ENCODE measurements around the gene SEC23A. TPM values are rescaled to one million over a fixed set of nuclear protein-coding genes. Genes with fewer than 3 reads are reported as not detected.

The SEC23A gene
- total and polyA plus RNA-seq, 2 of the 13 experiments (the other 11 are each of a cell fraction or from before 2014, with no cell fraction given), result 403 to 887 TPM

DNA sequence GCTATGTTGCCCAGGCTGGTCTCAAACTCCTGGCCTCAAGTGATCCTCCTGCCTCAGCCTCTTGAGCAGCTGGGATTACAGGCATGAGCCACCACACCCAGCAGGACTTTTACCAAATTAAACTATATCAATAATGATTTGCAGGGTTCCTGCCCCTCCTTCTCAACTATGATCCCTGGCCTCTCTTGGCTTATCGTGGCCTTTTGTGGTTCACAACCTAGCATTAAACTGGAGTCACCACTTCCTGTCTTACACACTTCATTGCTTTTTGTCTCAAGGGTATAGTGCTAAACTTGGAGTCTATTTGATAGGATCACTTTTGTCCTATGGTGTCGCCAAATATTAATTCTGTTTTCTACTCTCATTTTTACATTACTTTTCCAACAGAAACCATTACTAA lies 64.5 kb downstream of the SEC23A start:
- CTCF ChIA-PET (ENCODE audit: low intra/inter-chr PET ratio, low total read pairs), result no interaction called here

DNA sequence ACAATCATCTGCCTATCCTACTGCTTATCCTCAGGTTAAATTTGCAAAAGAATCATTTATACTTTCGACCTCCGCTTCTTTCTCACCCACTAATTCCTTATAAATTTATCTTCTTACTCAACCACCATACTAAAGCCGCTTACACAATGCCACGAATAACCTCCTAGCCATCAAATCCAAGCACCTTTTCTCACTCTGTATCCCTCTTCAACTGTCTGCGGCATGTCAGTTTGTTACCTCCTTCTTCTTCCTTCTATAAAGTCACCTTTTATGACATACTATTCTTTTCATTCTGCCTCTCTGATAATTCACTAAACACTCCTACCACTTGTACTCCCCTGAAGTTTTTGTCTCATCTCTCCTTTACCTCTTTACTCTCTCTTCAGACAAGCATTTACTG lies 66.3 kb downstream of the SEC23A start:
- no TSS peak for BruUV-seq (replicated peaks)
- intact Hi-C loops (cut with micrococcal nuclease; ENCODE audit: unreplicated experiment) (no loop called here), in situ Hi-C loops (cut with HindIII; ENCODE audit: extremely low pct_ligation_motif_present, low pct_unique_long_range_greater_than_20kb) (no loop called here)
- no peak overlapping the region for H2AFZ ChIP-seq (ENCODE audit: low read length)
- peaks cover 40 to 92% of the 10 kb centered on the region in 2 experiments for H3K36me3 ChIP-seq (replicated peaks in 1 of 2; ENCODE audit: control insufficient read depth in 1 of 2, insufficient read depth in 2 of 2, low read length in 2 of 2)
- H4K20me1 ChIP-seq (ENCODE audit: insufficient read depth, low read length), result peaks cover 3% of the 10 kb centered on the region; the same call in 1 of the 2 replicates
- ChIA-PET CTCF (ENCODE audit: low intra/inter-chr PET ratio, low total read pairs) (no interaction called here), POLR2A (no interaction called here)
- H3K9me3 ChIP-seq (ENCODE audit: low read length), result no peaks in the 10 kb centered on the region
- ATAC-seq (no peak), DNase-seq (ENCODE audit: low spot score) (no peak), FAIRE-seq (no peak)
- H3K4me2 ChIP-seq (ENCODE audit: low read depth, low read length), result no peak overlapping the region
- no peak overlapping the region for H3K4me3 ChIP-seq (replicated peaks in 1 of 3; ENCODE audit: insufficient read depth in 1 of 3, low read depth in 2 of 3, low read length in 3 of 3)
- no peak overlapping the region for H3K9ac ChIP-seq (ENCODE audit: insufficient read depth, low read depth, low read length)
- WGBS (ENCODE audit: low lambda C conversion rate), result 98% methylated on average over 5 of the region's 5 CpGs
- no peak overlapping the region for H3K27ac ChIP-seq (ENCODE audit: extremely low read length, insufficient read depth, low read length)
- H3K27me3 ChIP-seq (ENCODE audit: control insufficient read depth in 1 of 2, insufficient read depth in 2 of 2, low read length in 2 of 2), result no peaks in the 10 kb centered on the region
- no peaks in the 10 kb centered on the region for H3K4me1 ChIP-seq (ENCODE audit: insufficient read depth, low read length)
- peaks cover 2% of the 10 kb centered on the region for H3K79me2 ChIP-seq (ENCODE audit: insufficient read depth, low read length)
- TF ChIP-seq, protein P1, sequence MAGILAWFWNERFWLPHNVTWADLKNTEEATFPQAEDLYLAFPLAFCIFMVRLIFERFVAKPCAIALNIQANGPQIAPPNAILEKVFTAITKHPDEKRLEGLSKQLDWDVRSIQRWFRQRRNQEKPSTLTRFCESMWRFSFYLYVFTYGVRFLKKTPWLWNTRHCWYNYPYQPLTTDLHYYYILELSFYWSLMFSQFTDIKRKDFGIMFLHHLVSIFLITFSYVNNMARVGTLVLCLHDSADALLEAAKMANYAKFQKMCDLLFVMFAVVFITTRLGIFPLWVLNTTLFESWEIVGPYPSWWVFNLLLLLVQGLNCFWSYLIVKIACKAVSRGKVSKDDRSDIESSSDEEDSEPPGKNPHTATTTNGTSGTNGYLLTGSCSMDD (CRISPR knock-in tag; IDR thresholded peaks at IDR 0.05), result 0 out of 2 replicates have a peak, but pooled peaks have one; percentile 55
- TF ChIP-seq, protein P2, sequence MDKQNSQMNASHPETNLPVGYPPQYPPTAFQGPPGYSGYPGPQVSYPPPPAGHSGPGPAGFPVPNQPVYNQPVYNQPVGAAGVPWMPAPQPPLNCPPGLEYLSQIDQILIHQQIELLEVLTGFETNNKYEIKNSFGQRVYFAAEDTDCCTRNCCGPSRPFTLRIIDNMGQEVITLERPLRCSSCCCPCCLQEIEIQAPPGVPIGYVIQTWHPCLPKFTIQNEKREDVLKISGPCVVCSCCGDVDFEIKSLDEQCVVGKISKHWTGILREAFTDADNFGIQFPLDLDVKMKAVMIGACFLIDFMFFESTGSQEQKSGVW (CRISPR knock-in tag; IDR thresholded peaks at IDR 0.05; ENCODE audit: borderline replicate concordance), result no peak
- TF ChIP-seq, protein P3, sequence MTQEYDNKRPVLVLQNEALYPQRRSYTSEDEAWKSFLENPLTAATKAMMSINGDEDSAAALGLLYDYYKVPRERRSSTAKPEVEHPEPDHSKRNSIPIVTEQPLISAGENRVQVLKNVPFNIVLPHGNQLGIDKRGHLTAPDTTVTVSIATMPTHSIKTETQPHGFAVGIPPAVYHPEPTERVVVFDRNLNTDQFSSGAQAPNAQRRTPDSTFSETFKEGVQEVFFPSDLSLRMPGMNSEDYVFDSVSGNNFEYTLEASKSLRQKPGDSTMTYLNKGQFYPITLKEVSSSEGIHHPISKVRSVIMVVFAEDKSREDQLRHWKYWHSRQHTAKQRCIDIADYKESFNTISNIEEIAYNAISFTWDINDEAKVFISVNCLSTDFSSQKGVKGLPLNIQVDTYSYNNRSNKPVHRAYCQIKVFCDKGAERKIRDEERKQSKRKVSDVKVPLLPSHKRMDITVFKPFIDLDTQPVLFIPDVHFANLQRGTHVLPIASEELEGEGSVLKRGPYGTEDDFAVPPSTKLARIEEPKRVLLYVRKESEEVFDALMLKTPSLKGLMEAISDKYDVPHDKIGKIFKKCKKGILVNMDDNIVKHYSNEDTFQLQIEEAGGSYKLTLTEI (CRISPR knock-in tag; conservative IDR thresholded peaks at IDR 0.05), result no peak
- no peak for TF ChIP-seq ESRRA (CRISPR knock-in tag; IDR thresholded peaks at IDR 0.05; ENCODE audit: low read depth)
- TF ChIP-seq SUZ12 (IDR thresholded peaks at IDR 0.05; ENCODE audit: low read depth, low read length), result no peak
- no peak for TF ChIP-seq SIX4 (CRISPR knock-in tag; IDR thresholded peaks at IDR 0.05)
- TF ChIP-seq, protein P4, sequence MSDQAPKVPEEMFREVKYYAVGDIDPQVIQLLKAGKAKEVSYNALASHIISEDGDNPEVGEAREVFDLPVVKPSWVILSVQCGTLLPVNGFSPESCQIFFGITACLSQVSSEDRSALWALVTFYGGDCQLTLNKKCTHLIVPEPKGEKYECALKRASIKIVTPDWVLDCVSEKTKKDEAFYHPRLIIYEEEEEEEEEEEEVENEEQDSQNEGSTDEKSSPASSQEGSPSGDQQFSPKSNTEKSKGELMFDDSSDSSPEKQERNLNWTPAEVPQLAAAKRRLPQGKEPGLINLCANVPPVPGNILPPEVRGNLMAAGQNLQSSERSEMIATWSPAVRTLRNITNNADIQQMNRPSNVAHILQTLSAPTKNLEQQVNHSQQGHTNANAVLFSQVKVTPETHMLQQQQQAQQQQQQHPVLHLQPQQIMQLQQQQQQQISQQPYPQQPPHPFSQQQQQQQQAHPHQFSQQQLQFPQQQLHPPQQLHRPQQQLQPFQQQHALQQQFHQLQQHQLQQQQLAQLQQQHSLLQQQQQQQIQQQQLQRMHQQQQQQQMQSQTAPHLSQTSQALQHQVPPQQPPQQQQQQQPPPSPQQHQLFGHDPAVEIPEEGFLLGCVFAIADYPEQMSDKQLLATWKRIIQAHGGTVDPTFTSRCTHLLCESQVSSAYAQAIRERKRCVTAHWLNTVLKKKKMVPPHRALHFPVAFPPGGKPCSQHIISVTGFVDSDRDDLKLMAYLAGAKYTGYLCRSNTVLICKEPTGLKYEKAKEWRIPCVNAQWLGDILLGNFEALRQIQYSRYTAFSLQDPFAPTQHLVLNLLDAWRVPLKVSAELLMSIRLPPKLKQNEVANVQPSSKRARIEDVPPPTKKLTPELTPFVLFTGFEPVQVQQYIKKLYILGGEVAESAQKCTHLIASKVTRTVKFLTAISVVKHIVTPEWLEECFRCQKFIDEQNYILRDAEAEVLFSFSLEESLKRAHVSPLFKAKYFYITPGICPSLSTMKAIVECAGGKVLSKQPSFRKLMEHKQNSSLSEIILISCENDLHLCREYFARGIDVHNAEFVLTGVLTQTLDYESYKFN (CRISPR knock-in tag; conservative IDR thresholded peaks at IDR 0.05), result no peak
- TF ChIP-seq THYN1 (CRISPR knock-in tag; IDR thresholded peaks at IDR 0.05; ENCODE audit: borderline replicate concordance, low read depth), result no peak

More for the DNA sequence above, 64.5 kb downstream of the SEC23A start:
- ATAC-seq, result no peak
- Histone ChIP-seq H3K9me3 (ENCODE audit: low read length) (no peaks in the 10 kb centered on the region), H3K27ac (ENCODE audit: extremely low read length, insufficient read depth, low read length) (no peak overlapping the region), H3K79me2 (ENCODE audit: insufficient read depth, low read length) (peaks cover 2% of the 10 kb centered on the region), H3K4me3 (replicated peaks in 1 of 3; ENCODE audit: insufficient read depth in 1 of 3, low read depth in 2 of 3, low read length in 3 of 3) (no peak overlapping the region), H4K20me1 (ENCODE audit: insufficient read depth, low read length) (peaks cover 3% of the 10 kb centered on the region; the same call in 1 of the 2 replicates), H3K9ac (ENCODE audit: insufficient read depth, low read depth, low read length) (no peak overlapping the region), H3K4me2 (ENCODE audit: low read depth, low read length) (no peak overlapping the region), H3K4me1 (ENCODE audit: insufficient read depth, low read length) (no peaks in the 10 kb centered on the region), H3K36me3 (replicated peaks in 1 of 2; ENCODE audit: control insufficient read depth in 1 of 2, insufficient read depth in 2 of 2, low read length in 2 of 2) (peaks cover 46 to 89% of the 10 kb centered on the region in 2 experiments), H3K27me3 (ENCODE audit: control insufficient read depth in 1 of 2, insufficient read depth in 2 of 2, low read length in 2 of 2) (no peaks in the 10 kb centered on the region), H2AFZ (ENCODE audit: low read length) (no peak overlapping the region)
- TF ChIP-seq ERF (CRISPR knock-in tag; IDR thresholded peaks at IDR 0.05) (no peak), RBM22 (optimal IDR thresholded peaks at IDR 0.05; ENCODE audit: low read length) (peak; percentile 94)
- intact Hi-C loops (cut with micrococcal nuclease; ENCODE audit: unreplicated experiment) (no loop called here), in situ Hi-C loops (cut with HindIII; ENCODE audit: extremely low pct_ligation_motif_present, low pct_unique_long_range_greater_than_20kb) (no loop called here)
- 97% methylated on average over 2 of the region's 2 CpGs for WGBS (ENCODE audit: low lambda C conversion rate)
- FAIRE-seq, result no peak
- POLR2A ChIA-PET, result interaction anchor here (1.0 to 1.6 kb wide), 3 partner anchors 12 to 65 kb away, joined by 3 to 4 read pairs (median 3); no protein-coding TSS in a partner anchor
- BruUV-seq (replicated peaks), result no TSS peak
- DNase-seq (ENCODE audit: low spot score), result no peak
